ENCODE measurements around the gene ATP1A4.
A peak's percentile ranks its signal among the peaks of the same experiment; 100 is the strongest.
"Not testable (repeated sequence)": the region's sequence is repeated elsewhere in the genome, so short reads cannot be mapped to it uniquely, and the experiment has no call there.

ATP1A4 gene

DNA sequence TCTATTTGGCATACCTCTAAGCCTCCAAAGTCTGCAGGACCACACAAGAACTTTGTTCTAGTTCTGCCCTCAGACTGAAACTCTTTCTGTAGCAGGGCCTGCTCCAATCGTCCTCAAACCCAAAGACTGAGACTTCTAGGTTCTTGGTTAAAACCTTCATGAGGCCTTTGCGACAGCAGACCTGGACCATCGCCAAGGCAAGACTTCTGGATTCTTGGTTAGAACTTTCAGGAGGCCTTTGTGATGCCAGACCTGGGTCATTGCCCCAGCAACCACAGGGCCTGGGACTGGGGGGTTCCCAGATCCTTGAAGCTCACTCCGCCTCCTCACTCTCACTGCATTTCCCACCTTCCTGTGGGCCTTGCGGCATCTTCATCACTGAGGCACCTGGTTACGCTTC, at the start of gene ATP1A4:
Gene ATP1A4 (plus strand): TSS at position 301 of the 400 bp plus-strand sequence. CDS start 438 bp downstream, outside the sequence.
- no peak for DNase-seq (ENCODE audit: low spot score)

DNA sequence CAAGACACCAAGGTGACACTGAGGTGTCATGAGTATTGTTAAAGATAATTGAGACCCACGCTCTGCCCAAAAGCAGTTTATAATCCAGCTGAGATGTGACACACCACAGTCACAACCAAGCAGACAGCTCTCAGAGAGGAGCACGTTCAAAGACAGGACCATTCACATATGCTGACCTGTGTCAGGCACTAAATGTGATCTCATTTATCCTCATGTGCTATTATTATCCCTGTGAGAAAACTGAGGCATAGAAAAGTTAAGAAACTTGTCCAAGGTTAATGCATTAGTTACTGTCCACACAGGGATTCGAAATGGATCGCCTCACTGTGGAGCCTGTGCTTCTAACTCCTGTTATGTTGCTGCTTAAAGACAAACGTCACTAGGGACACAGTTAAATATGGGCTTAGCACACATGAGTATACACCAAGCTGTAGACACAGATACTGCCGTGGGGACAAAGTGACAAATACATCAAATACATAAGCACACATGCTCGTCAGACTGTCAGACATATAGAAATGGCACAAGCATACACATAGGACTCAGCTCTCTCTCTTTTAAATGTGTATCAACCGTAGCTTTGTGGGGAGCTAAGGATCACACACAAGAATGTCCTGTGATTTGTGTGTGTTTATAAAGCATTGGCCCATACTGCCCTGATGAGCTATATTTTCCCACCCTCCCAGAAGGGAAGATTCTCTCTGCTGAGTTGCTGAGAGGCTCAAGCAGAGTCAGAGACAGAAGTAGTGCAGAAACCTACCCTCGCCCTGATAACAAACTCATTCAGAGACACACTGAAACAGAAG, 49.5 kb upstream of the ATP1A4 start:
- no peak for DNase-seq (ENCODE audit: low spot score)

DNA sequence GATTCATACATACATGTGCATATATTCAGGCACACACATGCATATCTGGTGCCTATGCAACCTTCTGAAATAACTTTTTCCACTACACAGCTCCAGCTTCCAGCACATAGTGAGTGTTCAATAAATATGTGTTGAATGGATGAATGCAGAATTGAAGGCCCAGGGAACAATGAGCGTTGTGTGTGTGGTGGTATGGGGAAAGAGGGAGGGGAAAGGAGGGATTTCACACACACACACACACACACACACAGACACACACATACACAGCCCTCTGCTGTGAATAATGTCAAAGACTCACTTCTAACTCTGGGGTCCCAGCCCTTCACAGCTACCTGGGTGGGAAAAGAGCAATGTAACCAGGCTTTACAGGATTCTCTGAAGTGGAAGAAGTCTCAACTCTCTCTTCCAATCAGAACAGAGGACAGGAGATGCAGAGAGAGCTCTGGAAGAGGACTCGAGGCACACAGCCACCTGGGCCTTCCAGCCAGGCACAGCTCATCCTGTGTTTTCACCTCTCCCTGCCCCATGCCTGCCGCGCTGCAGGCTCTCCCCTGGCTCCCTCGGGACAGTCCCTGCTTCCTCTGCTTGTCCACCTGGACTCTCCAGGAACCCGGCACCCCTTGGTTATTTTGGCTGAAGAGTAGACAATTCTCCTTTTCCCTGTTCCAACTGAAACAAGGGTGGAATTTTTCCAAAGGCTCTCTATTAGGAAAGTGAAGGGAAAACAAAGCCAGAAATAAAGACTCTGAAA, 47.6 kb upstream of the ATP1A4 start:
- peak; percentile 51 for DNase-seq (ENCODE audit: low spot score)

DNA sequence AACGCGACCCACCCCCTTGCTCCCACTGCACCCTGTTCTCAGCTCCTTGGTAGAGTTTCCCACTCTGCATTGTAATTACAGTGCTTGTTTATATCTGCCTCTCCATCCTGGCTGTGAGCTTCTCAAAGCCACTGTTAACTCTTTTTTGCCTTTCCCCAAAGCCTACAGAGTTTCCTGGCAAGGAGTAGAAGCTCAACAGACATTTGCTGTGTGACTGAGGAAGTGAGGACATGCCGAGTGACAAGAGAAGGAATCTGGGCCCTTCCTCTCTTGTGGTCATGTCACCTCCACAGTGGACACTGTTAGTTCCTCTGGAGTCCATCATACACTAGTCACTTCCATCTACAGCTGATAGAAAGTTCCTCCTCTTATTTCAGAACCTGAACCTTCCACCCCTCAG, 46.9 kb upstream of the ATP1A4 start:
- no peak for DNase-seq (ENCODE audit: low spot score)

DNA sequence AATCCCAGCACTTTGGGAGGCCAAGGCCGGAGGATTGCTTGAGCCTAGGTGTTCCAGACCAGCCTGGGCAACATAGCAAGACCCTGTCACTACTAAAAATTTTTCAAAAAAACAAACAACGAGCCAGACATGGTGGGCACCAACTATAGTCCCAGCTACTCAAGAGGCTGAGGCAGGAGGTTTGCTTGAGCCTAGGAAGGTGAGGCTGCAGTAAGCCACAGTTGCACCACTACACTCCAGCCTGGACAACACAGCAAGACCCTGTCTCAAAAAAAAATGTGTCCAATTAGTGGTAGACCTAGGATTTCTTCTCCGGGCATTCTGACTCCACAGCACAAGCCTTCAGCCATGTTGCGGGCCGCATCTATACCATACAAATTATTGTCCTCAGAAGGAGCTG, 46.2 kb upstream of the ATP1A4 start:
- no peak for DNase-seq (ENCODE audit: low spot score)

DNA sequence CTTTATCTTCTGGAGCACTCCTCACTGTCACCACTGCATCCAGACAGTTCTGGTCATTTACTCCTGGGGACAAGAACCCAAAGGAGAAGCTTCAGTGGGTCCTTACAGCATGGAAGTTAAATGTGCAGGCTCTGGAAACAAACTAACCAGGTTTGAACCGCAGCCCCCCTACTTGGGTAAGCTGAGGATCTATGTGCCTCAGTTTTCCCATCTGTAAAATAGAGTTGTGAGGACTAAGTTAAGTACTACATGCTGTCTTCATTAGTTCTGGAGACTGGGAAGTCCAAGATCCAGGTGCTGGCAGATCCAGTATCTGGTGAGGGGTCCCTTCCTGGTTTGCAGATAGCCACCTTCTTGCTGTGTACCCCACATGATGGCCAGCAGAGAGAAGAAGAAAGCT, 43.9 kb upstream of the ATP1A4 start:
- DNase-seq (ENCODE audit: low spot score): no peak

DNA sequence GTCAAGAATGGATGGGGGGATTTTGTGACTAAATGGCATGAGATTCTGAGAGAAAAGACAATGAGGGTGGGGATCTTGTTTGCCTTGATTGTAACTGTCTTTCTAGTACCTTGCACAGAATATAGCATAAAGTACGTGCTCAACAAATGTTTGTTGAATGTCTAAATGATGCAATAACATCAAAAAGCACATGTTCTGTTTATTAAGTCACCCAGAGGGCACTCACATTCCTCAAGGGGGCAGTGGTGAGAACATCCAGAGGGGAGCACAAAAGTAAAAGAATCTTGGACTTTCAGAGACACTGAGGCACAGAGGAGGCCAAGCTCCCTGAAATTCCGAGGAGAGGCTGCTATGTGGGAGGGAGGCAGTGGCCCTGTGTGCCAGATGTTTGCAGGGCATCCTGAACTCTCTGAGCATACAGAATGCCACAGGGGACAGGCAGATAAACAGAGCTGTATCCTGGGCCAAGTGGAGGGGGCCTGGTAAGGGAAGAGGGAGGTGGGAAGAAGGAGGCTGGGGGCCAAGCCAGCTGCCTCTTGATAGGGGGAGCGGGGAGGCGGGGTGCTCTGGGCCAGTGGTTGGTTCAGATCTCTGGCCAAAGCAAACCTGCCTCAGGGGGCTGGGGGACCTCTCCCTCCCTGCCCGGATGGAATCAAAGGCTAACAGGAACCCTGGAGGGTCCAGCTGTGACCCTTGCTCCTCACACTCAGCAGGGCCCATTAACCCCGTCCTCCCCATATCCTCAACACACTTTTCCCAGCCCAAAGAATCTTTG, 42.3 kb upstream of the ATP1A4 start:
- DNase-seq (ENCODE audit: low spot score): peak; percentile 86

DNA sequence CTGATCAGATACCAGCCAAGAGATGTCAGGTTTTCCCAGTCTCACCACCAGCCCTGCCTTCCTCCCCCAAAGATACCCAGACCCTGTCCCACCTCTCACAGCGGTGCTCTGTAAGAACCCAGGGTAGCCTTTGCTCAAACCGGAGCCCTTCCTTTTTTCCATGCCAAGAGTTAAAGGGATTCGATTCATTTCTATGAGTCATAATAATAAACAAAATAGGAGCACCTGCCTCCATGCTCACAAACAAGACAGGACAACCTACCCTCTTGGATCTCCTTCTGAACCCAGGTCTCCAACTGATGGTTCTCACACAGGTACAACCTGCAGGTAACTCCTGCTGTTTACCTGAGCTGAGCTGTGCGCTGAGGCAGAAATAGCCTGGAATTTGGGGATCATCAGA, 41.7 kb upstream of the ATP1A4 start:
- DNase-seq (ENCODE audit: low spot score): no peak

DNA sequence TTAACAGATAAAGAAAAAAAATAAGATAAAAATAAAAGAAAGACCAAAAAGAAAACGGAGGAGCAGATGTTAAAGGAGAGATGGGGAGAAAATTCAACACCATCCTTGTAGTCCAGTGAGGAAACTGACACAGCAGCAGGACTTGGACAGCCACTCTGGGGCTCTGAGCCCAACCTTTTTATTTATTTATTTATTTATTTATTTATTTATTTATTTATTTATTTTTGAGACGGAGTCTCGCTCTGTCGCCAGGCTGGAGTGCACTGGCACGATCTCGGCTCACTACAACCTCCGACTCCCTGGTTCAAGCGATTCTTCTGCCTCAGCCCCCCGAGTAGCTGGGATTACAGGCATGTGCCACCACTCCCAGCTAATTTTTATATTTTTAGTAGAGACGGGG, 39.9 kb upstream of the ATP1A4 start:
- DNase-seq (ENCODE audit: low spot score): not testable (repeated sequence)

DNA sequence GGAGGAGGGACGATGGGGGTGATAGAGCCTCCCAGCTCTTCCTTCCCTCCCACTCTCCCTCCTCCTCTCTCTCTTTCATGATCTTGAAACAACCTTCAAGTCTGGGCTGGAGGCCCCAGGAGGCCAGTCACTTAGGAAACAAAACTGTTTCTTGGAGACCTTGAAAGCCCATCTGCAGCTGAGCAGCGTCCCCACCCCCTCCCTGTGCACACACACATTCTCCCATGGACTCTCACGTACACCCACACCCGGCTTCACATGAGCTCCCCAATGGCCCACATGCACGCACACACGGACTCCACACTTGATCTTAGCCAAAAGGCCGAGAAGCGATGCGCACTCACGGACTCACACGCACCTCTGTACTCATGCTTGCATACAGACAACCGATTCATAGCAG, 39.0 kb upstream of the ATP1A4 start:
- no peak for DNase-seq (ENCODE audit: low spot score)

DNA sequence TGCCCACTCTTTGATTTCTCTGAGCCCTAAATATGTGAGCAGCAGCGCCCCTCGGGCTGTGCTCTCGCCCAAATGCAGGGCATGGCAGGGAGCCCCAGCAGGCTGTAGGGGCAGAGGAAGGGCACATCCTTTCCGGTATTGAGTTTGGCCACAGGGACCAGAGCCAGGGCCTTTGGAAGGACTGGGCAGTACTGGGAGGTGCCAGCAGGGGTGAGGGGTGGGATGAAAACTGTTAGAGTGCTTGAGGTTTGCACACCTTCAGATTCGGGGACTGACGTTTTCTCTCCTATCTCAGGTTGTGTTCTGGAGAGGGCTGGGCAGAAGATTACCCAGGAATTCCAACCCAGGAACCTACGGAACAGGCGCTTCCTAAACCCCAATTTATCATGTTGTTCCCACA, 38.0 kb upstream of the ATP1A4 start:
- no peak for DNase-seq (ENCODE audit: low spot score)

DNA sequence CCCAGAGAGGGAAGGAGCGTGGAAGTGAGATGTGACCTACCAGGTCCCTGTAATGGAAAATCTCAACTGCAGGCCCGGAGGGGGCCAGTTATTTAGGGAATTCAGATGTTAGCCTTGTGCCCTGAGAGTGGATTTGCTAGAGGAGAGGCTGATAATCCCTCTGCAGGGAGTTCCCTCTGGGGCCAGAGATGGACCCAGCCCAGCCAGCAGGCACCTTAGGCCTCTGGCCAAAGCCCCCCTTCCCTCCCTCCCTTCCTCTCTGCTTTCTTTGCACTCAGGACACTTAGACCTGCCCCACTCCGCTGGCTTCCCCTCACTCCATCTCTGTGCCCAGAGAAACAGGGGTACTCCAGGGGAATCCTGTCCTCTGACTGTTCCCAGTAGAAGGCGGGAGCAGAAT, 37.3 kb upstream of the ATP1A4 start:
- no peak for DNase-seq (ENCODE audit: low spot score)

DNA sequence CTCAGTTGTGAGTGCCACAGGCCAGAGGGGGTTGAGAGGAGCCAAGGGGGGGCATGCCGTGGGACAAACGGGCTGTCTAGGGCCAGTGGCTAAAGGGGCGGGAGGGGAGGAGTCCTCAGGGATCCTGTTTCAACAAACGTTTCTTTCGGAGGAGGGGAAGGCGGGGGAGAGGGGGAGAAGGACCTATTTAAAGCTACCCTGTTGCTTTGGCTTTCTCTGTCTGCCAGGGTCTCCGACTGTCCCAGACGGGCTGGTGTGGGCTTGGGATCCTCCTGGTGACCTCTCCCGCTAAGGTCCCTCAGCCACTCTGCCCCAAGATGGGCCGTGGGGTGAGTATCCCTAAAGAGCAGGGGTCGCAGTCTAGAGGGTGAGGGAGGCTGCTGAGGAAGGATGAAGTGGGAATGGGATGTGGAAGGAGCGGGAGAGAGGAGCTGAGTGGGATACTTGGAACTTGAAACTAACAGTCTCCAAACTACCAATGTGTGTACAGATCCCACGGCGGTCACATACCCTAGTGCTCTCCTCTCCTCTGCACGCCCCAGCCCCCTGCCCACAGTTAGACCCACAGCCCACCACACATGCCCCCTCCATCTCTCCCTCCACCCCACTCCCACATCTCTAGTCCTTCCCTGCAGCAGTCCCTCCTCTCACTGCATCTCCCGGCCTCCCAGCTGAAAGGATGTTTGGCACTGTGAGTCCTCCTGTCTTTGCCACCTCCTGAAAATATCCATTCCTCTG, 35.7 kb upstream of the ATP1A4 start, which contains the start of gene ATP1A2:
Gene ATP1A2 (plus strand): TSS at position 215 of the 738 bp plus-strand sequence. CDS start 103 bp downstream, at position 318.
- DNase-seq (ENCODE audit: low spot score): no peak

DNA sequence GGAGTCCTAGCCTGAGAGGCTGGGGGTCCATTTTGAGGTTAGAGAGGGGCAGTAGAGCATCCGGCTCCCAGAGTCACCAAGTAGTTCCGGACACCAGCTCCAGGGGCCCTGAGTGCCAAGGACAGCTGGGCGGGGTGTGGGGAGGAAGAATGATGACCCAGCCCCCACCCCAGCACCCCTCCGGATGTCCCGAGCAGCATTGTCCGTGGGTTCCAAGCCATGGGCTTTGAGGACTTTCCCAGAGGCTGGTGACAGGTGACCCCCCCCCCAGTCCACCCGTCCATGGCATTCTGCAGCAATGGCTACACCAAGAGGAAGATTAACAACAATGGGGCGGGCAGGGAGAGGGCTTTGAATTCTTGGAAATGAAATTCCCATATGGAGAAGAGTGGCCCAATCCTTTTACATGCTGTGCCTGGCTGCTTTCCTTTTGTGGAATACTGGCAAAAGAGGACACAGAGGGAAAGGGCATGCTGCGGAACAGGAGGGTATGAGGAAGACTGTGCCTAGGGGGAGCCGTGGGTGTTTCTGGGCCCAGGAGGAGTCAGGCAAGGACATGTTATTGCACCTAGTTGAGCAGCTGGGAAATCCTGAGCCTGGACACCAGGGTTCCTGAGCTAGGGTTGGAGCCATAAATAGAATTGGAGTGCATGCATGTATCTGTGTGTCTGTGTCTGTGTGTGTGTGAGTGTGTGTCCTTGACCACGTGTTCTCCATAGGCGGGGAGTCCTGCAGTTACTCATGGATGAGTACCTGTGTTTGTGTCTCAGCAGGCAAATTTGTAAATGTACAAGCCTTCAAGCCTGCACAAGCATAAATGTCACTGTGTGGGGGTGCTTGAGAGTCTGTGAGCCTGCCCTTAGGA, 34.9 kb upstream of the ATP1A4 start:
- no peak for DNase-seq (ENCODE audit: low spot score)

DNA sequence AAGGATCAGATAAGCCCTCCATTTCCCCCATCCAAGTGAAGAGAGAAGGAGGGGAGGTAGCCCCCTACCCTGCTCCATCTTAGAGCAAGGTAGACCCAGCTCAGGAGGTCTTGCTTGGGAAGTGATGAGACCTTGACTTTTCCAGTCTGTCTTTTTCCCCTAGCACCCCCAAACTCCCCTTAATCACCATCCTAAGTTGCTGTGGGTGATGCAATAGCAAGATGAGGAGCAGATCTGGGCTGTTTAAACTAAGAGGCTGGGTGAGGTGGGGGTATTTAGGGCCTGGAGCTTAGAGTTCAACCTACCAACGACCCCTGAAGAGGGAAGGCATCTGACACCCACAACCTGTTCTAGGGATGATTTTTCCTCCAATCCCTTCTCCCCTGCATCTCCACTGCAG, 34.1 kb upstream of the ATP1A4 start:
- no peak for DNase-seq (ENCODE audit: low spot score)

DNA sequence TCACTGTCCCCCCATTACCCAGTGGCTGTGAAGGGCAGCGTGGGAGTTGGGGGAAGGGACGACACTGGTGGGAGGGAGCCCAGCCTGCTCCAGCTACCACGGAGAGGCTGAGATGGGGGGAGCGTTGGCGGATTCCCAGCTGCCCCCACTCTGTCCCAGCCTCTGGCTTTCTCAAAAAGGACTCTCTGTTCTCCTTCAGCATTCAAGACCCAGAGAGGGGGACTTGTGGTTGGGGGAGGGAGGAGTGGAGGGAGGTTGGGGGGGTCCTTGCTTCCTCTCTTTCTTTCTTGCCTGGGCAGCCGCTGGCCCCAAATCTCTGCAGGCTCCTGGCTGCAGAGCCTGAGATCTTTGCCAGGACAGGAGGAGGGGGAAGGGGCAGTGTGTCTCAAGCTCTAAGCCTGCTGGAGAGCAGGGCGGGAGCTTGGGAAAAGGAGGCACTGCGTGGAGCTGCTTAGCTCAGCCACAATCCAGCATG, 33.7 kb upstream of the ATP1A4 start:
- no peak for DNase-seq (ENCODE audit: low spot score)

DNA sequence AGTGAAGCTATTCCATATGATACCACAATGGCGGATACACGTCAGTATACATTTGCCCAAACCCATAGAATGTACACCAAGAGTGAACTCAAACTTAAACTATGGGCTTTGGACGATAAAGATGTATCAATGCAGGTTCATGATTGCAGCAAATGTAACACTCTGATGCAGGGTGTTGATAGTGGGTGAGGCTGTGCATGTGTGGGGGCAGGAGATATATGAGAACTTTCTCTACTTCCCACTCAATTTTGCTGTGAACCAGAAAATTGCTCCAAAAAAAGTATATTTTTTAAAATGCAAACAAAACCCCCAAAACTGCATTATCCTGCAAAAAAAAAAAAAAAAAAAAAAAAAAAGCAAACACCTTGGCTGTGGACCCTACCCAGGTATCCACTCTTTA, 32.5 kb upstream of the ATP1A4 start:
- no peak for DNase-seq (ENCODE audit: low spot score)

DNA sequence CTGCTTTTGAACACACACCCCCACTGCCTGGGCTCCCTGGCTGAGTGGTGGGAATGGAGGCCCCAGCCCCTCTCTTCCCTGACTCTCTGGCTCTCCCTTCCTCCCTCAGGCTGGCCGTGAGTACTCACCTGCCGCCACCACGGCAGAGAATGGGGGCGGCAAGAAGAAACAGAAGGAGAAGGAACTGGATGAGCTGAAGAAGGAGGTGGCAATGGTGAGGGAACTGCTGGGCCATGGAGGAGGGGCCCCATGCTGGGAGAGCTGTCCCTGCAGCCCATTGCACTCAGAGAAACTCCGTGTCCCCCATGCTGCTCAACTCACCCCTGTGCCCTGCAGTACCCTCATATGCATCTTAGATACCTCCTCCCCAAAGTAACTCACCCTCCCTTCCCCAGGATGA, 30.6 kb upstream of the ATP1A4 start:
- DNase-seq (ENCODE audit: low spot score): no peak

DNA sequence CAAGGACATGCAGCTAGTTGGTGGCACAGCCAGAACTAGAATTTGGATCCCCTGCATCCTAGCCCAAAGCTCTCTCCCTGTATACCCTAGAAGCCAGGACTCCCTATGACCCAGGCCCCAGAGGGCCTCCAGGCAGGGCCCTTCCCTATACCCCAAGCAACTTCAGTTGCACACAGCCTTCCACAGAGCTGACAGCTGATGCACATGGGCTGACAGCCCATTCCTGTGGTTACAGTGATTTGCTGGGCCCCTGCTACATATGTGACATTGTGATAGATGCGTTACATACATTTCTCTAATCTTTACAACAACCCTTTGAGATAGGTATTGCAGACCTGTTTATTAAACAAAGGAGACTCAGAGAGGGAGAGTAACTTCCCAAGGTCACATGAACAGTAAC, 30.0 kb upstream of the ATP1A4 start:
- no peak for DNase-seq (ENCODE audit: low spot score)

DNA sequence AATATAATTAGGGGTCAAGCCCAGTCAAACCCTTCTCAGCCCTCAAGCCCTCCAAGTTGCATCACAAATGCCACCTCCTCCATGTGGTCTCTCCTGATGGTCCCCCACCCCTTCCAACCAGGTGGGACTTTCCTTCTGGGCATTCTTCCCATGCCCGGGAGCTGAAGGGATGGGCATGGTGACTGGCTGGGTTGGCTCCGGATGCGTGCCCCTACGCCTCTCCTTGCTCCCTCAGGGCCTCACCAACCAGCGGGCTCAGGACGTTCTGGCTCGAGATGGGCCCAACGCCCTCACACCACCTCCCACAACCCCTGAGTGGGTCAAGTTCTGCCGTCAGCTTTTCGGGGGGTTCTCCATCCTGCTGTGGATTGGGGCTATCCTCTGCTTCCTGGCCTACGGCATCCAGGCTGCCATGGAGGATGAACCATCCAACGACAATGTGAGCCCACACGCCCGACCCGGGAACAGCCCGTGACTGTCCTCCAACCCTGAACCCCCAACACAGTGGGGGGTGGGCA, 28.4 kb upstream of the ATP1A4 start:
- DNase-seq (ENCODE audit: low spot score): no peak

DNA sequence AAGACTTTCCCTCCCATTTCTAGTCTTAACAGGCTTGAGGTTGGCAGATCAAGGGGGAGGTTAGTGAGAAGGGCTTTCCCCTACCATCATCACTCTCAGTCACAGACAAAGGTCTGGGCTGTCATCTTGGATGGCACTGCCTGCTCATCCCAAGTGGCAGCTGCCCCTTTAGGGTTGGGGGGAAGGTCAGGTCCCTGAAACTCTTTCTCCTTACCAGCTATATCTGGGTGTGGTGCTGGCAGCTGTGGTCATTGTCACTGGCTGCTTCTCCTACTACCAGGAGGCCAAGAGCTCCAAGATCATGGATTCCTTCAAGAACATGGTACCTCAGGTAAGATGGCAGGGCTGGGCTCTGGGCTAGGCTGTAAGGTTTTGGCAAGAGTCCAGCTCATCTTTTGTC, 27.7 kb upstream of the ATP1A4 start:
- DNase-seq (ENCODE audit: low spot score): no peak

All from COLO829 (cell line).